GM19025 (cell line): ENCODE results near the gene GSG1L.
"Not testable (repeated sequence)": the region's sequence is repeated elsewhere in the genome, so short reads cannot be mapped to it uniquely, and the experiment has no call there.

Experiments
- ATAC-seq: cut with Tn5 transposase; IDR thresholded peaks from one replicate; pipeline ENCODE4 v1.9.1; 2021; ENCODE audit warnings: mild to moderate bottlenecking, low read depth, moderate library complexity; ENCODE audit not compliant: unreplicated experiment

Gene GSG1L

GRCh38 chr16:27920391-27920891, 143.1 kb downstream of the GSG1L start:
- no peak for ATAC-seq

- ATAC-seq: no peak
These were observed 144.8 kb downstream of the GSG1L start for GRCh38 chr16:27918755-27919154.

DNA sequence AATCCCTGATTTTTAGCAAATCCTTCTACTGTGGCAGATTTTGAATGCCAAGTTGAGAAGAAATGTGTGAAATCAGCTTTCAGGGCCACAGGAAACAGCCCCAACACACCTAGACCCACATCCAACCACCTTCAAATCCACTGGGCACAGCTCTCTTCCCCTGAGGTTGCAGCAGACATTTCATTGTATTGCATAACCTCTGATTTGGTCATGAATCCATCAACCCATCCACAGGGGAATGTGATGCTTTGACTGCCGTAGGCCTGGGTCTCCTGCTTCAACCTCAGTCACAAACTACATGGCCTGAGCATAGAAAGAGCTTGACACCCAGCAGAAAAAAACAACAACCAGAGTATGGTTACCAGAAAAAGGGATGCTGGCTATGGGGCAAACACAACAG, 145.6 kb downstream of the GSG1L start:
- no peak for ATAC-seq

- ATAC-seq: no peak
These were observed 152.0 kb downstream of the GSG1L start for GRCh38 chr16:27911486-27911885.

- ATAC-seq: no peak
These were observed 156.0 kb downstream of the GSG1L start for GRCh38 chr16:27907457-27907972.

- no peak for ATAC-seq
These were observed 156.6 kb downstream of the GSG1L start for GRCh38 chr16:27906883-27907282.

- ATAC-seq: no peak
These were observed 160.4 kb downstream of the GSG1L start for GRCh38 chr16:27903046-27903655.

- ATAC-seq: no peak
These were observed 161.0 kb downstream of the GSG1L start for GRCh38 chr16:27902551-27902950.

DNA sequence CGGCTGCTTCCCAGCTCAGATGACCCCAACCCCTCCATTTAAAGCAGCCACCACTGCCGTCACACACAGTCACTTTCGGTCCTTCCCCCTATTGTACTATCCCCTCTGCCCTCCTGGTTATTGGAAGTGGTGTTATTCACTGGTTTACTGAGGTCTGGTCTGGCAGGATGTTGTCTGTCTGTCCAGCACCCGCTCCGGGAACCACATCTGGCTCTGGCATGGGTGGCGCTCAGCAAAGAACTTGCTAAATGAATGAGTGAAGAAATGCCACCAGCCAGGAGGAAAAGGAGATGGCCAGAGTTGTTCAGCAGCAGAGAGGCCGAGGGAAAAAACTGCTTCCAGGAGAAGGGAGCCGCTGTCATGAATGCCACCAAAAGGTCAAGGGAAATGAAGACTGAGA, 161.6 kb downstream of the GSG1L start:
- ATAC-seq: no peak

DNA sequence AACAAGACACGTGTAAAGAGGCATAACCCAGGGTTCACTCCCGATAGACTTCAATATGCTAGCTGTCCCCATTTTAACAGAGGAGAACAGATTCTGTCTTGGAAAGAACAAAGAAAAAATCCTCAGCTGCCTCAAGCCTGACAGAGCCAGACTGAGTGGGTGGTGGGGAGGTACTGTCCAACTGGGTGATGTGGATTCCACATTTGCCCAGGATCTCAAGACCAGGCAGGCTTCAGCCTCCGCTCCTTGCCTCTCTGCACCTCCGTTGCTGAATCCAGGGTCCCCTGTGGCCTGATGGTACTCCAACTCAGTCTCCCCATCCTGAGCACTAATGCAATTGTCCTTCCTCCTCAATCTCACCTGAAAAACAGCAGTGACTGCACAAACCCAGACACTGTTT, 163.8 kb downstream of the GSG1L start:
- no peak for ATAC-seq

DNA sequence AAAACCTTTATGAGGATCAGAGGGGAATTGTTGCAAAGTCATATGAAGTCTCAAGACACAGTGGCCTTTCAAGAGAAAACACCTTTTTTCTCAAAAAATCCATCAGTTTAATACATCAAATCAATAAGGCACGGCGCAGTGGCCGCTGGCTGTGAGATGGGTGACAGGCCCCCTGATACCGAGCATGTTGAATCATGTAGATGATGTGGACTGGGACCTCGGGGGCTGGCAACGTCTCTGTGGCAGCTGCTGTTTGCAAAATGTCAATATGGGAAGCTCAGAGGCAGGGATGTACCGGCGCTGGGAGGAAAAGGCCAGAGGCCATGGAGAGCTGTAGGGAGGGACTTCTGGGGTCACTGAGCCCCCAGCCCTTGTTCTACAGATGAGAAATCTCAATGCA, 169.1 kb downstream of the GSG1L start:
- ATAC-seq: no peak

DNA sequence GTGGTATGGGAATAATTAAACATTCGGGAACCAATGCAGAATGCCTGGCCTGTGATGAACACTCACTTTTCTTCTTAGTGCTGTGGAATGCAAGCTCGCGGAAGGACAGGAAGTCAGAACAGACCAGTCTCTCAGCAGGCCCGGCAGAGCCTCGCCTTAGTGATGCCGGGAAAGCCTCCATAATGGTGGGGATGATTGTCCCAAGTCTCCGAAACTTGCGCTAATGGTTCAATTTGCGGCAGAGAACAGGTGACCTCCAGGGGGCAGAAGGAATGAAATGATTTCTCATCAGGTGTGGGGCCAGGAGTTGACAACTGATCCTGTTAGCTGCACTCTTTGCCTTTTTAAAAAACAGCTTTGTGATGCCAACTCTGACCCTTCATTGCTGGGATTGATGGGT, 170.6 kb downstream of the GSG1L start:
- ATAC-seq: no peak

DNA sequence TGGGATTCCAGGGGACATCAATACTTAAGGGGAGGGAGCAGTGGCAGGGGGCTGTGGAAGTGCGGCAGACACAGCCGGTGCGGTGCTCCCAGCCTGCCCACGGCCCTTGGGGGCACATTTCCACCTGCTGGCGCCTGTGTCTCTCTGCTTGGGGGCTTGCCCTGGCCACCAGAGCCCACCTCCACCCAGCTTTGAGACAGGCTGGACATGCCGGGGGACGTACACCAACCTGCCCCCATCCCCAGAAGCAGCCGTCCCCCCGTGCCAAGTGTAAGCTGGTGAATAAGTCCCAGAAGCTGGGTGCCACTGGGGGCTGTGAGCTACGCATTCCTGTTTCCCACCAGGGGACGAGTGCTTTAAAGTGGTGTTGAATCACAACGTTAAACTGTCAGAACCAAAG, 172.6 kb downstream of the GSG1L start:
- no peak for ATAC-seq

DNA sequence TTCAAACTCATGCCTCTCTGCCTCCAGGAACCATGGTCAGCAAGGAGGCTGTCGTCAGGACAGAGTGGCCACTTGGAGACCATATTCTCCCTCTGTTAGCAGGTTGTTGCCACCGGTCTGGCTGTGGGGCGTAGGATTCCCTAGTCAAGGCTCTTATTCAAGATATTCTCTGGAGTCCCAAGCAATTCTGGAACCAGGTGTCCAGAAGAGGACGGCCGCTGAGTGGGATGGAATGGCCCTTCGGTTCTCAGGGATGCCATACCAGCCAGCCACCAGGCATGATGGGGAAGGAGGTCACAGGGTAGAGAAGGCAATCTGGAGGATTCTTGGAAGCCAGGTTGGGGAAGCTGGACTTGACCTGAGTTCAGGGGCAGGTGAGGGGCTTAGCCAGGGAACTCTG, 173.5 kb downstream of the GSG1L start:
- ATAC-seq: no peak

GRCh38 chr16:27883576-27883975, 179.9 kb downstream of the GSG1L start:
- no peak for ATAC-seq

DNA sequence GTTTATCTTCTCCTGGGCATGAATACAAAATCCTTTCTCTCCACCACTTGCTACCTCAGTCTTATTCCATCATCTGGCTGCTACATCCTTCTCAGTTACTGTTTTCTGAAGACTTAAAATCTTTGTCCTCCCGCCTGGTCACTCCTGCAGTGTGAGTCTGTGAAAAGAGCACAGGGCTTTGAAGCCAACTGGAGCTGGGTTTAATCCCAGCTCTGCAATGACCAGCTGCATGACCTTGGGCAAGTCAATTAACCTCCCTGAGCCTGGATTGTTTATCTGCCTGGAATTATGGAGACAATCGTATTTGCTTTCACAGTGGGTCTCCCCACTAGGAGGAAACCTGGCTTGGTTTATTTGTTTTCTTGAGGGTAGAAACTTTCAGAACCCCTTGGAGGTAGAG, 183.2 kb downstream of the GSG1L start:
- no peak for ATAC-seq

DNA sequence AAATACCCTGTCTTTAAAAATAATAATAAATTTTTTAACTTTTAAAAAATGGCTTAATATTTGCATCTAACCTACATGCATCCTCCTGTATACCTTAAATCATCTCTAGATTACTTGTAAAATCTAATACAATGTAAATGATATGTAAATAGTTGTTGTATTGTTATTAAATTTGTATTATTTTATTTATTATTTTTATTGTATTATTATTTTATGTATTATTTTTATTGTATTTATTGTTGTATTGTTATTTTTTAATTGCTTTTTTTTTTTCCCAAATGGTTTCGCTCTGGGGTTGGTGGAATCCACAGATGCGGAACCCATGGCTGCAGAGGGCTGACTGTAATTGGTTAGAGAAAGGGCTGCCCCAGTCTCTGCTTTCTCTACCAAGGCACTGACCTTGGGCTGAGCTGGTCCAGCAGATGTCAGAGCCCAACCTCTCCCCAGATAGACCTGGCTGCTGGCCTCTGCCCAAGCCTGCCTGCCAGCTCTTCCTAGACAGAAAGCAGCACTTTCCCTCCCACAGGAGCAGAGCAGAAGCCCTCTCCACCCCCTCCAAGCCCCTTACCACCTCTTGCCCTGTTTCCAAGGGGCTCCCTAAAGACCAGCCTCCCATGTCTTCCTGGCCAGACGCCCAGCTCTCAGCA, 183.8 kb downstream of the GSG1L start:
- no peak for ATAC-seq

- ATAC-seq: not testable (repeated sequence)
These were observed 190.9 kb downstream of the GSG1L start for GRCh38 chr16:27872627-27873026.

DNA sequence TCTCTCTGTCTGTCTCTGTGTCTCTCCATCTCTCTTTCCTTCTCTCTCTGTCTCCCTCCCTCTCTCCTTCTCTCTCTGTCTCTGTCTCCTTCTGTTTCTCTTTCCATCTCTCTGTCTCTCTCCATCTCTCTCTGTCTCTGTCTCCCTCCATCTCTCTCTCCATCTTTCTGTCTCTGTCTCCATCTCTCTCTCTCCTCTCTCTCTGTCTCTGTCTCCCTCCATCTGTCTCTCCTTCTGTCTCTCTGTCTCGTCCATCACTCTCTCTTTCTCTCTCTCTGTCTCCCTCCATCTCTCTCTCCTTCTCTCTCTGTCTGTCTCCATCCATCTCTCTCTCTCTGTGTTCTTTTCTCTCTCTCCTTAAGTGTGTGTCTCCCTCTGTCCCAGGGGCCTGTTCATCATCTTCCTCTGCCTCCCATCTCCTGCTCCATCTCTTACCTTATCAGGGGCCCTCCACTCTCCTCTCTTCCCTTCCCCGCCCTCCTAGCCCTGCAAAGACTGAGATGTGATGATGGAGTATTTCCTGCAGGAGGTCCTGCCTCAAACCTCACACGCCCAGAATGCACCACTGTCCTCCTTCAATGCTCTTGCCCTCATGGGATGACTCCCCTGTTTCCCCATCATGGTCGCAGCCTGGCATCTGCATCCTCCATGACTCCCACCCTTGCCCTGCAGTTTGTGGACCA, 193.3 kb downstream of the GSG1L start:
- no peak for ATAC-seq

DNA sequence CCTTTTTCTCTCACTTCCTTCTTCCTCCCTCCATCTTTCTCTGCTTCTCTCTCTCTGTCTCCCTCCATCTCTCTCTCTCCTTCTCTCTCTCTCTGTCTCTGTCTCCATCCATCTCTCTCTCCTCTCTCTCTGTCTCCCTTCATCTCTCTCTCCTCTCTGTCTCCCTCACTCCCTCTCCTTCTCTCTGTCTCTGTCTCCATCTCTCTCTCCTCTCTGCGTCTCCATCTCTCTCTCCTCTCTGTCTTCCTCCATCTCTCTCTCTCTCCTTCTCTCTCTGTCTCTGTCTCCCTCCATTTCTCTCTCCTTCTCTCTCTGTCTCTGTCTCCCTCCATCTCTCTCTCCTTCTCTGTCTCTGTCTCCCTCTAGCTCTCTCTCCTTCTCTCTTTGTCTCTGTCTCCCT, 194.1 kb downstream of the GSG1L start:
- ATAC-seq: no peak

DNA sequence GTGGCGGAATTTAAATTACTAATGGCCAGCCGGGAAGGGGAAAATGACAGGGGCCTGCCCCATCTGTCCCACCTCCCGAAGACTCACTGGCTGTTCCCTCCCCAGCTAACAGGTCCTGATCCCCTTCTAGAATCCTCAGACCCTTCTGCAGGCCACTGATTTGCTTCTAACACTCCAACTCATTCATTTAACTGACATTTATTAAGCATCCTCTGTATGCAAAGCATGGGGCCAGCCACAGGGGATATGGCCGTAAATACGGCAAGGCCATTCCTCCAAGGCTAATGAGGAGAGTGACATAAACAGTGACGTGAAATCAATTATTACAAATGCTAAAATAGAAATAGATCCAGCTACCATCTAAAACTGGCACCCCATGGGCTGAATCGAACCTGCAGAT, 195.3 kb downstream of the GSG1L start:
- no peak for ATAC-seq
